OCI-LY3 (cell line): Measurements from ENCODE around the gene NCR3LG1.

ENCODE experiments used
- H2AFZ ChIP-seq: fragments of 200-600, 300-600 bp; shearing (Covaris generic); 2 replicates; pipeline ENCODE4 v1.6.0; 2014; ENCODE audit warnings: antibody characterized with exemption, low read depth, low read length
- H3K27ac ChIP-seq: fragments of 200-600, 300-600 bp; sonication (generic); 2 replicates; pipeline ENCODE4 v1.5.1; 2014; ENCODE audit warnings: mild to moderate bottlenecking, low read length, moderate library complexity, mixed read lengths
- H3K27me3 ChIP-seq: fragments of 200-600, 300-600 bp; sonication (generic); 2 replicates; pipeline ENCODE4 v1.6.1; 2014; ENCODE audit warnings: low read depth, low read length, mixed read lengths
- H3K36me3 ChIP-seq: fragments of 200-600, 300-600 bp; sonication (generic); replicated peaks from 2 replicates; pipeline ENCODE3; 2014; ENCODE audit warnings: low read depth, low read length, mixed read lengths
- H3K4me1 ChIP-seq: fragments of 300-600, 200-600 bp; sonication (generic); 2 replicates; pipeline ENCODE4 v1.6.1; 2014; ENCODE audit warnings: low read length, mixed read lengths
- H3K4me2 ChIP-seq: fragments of 200-600, 300-600 bp; sonication (generic); 2 replicates; pipeline ENCODE4 v1.6.1; 2014; ENCODE audit warnings: low read length, mixed read lengths
- H3K4me3 ChIP-seq: fragments of 300-600, 200-600 bp; sonication (generic); 2 replicates; pipeline ENCODE4 v1.5.1; 2014; ENCODE audit warnings: antibody characterized with exemption, mild to moderate bottlenecking, low read length, moderate library complexity
- H3K79me2 ChIP-seq: fragments of 300-600, 200-600 bp; shearing (Covaris generic); 2 replicates; pipeline ENCODE4 v1.6.1; 2014; ENCODE audit warnings: mild to moderate bottlenecking, low read length, mixed read lengths
- H3K9ac ChIP-seq: fragments of 300-600, 200-600 bp; shearing (Covaris generic); 2 replicates; pipeline ENCODE4 v1.6.0; 2014; ENCODE audit warnings: mild to moderate bottlenecking, low read length, moderate library complexity
- H3K9me3 ChIP-seq: fragments of 200-600, 300-600 bp; shearing (Covaris generic); 2 replicates; pipeline ENCODE4 v1.6.1; 2014; ENCODE audit warnings: low read length, mixed read lengths; ENCODE audit not compliant: insufficient read depth
- H4K20me1 ChIP-seq: fragments of 200-600, 300-600 bp; sonication (generic); 2 replicates; pipeline ENCODE4 v1.6.1; 2016; ENCODE audit warnings: low read length, mixed read lengths; ENCODE audit not compliant: insufficient read depth
- EZH2phosphoT487 ChIP-seq: fragments of 200-600 bp; shearing (Covaris generic); IDR thresholded peaks from 2 replicates; pipeline ENCODE4 v1.6.1; 2018; ENCODE audit warnings: antibody characterized with exemption, mixed run types, low read depth
- TF ChIP-seq, protein P1 (sequence below): fragments of 200-600, 300-600 bp; sonication (generic); IDR thresholded peaks from 2 replicates; pipeline ENCODE4 v1.5.1; 2014; ENCODE audit warnings: antibody characterized with exemption, low read length, low read depth

The NCR3LG1 gene

DNA sequence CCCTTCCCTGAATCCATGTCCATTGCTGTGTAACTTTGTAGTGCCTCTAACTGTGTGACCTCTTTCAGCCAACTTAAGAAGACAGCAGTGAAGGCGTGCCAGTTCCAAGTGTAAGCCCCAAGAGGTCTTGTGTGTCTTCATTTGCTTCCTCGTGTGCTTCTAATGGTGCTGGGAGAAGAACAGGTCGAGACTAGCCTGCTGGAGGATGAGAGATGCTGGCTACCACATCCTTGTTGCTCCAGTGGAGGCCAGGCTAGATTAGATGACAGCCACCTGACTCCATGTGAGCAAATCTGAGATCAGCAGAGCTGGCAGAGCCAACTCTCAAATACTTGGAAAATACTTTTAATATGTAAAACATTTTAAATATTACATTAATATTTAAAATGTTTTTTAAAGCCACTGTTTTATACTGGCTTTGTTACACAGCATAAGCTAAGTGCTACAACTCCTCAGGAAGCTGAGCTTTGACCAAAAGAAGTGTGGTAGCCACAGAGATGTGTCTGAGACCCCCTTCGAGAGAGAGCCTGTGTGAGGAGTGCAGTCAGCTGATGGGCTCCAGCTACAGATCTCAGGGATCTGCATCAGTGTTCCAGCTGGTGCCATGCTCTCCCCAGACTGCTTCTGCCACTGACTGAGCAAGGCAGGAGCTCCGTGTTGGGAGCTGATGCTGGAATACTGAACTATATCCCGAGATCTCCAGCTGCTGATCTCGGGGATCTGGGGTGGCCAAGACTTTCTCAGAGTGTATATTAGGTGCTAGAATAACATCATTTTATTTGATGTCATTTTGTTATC, 28.0 kb downstream of the NCR3LG1 start:
- Histone ChIP-seq H3K27me3 (peaks cover 46% of the 10 kb centered on the region), H3K36me3 (no peaks in the 10 kb centered on the region), H4K20me1 (peaks cover 10% of the 10 kb centered on the region), H3K9me3 (0 out of 2 replicates have a peak, but pooled peaks cover 2% of the 10 kb centered on the region), H3K27ac (no peak overlapping the region), H3K4me3 (no peak overlapping the region), H3K4me1 (no peaks in the 10 kb centered on the region), H3K9ac (no peak overlapping the region), H3K4me2 (no peak overlapping the region), H3K79me2 (no peaks in the 10 kb centered on the region), H2AFZ (no peak overlapping the region)
- TF ChIP-seq, protein P1, sequence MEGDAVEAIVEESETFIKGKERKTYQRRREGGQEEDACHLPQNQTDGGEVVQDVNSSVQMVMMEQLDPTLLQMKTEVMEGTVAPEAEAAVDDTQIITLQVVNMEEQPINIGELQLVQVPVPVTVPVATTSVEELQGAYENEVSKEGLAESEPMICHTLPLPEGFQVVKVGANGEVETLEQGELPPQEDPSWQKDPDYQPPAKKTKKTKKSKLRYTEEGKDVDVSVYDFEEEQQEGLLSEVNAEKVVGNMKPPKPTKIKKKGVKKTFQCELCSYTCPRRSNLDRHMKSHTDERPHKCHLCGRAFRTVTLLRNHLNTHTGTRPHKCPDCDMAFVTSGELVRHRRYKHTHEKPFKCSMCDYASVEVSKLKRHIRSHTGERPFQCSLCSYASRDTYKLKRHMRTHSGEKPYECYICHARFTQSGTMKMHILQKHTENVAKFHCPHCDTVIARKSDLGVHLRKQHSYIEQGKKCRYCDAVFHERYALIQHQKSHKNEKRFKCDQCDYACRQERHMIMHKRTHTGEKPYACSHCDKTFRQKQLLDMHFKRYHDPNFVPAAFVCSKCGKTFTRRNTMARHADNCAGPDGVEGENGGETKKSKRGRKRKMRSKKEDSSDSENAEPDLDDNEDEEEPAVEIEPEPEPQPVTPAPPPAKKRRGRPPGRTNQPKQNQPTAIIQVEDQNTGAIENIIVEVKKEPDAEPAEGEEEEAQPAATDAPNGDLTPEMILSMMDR: no peak
- no peak for TF ChIP-seq EZH2phosphoT487

DNA sequence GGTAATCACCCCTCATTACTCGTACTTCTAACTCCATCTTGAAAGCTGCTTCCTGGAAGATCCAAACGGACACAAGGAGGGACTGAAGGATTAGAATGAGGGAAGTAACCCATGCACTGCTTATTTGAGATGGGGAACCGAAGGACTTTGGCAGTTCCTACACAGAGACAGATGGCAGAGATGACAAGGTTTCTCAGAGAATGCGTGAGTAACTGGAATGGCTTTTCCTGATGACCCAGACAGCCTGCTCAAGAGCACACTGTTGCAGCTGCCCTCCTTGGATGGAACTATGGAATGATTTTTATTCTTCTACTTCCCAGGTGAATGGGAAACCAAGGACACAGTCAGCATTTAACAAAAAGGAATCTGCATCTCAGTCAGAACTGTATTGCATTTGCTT, 29.6 kb downstream of the NCR3LG1 start:
- peaks cover 11% of the 10 kb centered on the region for H4K20me1 ChIP-seq
- H3K27me3 ChIP-seq: peaks cover 47% of the 10 kb centered on the region
- H3K4me3 ChIP-seq: no peak overlapping the region
- no peak overlapping the region for H2AFZ ChIP-seq
- H3K9ac ChIP-seq: no peak overlapping the region
- H3K9me3 ChIP-seq: 0 out of 2 replicates have a peak, but pooled peaks cover 2% of the 10 kb centered on the region
- H3K79me2 ChIP-seq: no peaks in the 10 kb centered on the region
- TF ChIP-seq, protein P1: no peak
- no peak for TF ChIP-seq EZH2phosphoT487
- no peak overlapping the region for H3K4me2 ChIP-seq
- no peaks in the 10 kb centered on the region for H3K4me1 ChIP-seq
- no peak overlapping the region for H3K27ac ChIP-seq
- H3K36me3 ChIP-seq: no peaks in the 10 kb centered on the region

DNA sequence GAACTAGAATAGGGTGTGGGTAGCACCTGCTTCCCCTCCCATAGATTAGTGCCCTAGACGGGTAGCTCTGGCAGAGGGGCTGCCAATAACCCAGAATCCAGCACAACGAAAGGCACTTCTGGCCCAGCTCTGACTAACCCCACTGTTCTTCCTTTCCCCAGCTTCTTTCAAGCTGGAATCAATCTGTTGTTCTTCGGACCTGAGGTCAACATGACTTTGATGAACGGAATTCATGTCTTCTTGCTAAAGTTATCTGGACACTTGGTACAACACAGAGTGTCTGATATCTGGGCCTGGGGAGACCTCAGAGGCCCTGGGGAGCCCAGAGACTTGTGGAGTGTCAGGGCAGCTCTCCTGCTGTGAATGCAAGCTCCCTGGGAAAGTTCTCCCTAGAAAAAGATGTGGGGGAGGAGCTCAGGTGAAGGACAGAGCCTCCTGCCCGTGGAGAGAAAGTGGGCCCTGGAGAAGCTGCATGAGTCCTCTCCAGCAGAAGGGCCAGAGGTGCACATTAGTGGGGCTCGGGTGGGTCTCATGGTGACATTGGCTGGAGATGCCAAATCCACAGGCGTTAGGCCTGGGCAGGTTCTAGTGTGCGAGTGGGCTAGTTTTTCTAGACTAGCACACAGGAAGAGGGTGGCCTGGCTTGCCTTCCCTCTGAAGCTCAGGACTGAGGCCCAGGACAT, 30.6 kb downstream of the NCR3LG1 start:
- H2AFZ ChIP-seq: no peak overlapping the region
- H3K27me3 ChIP-seq: peaks cover 47% of the 10 kb centered on the region
- no peak overlapping the region for H3K4me2 ChIP-seq
- H3K9ac ChIP-seq: no peak overlapping the region
- no peaks in the 10 kb centered on the region for H3K36me3 ChIP-seq
- no peak overlapping the region for H3K27ac ChIP-seq
- H4K20me1 ChIP-seq: peaks cover 11% of the 10 kb centered on the region
- no peaks in the 10 kb centered on the region for H3K79me2 ChIP-seq
- no peak for TF ChIP-seq EZH2phosphoT487
- TF ChIP-seq, protein P1: no peak
- 0 out of 2 replicates have a peak, but pooled peaks cover 2% of the 10 kb centered on the region for H3K9me3 ChIP-seq
- no peaks in the 10 kb centered on the region for H3K4me1 ChIP-seq
- no peak overlapping the region for H3K4me3 ChIP-seq

DNA sequence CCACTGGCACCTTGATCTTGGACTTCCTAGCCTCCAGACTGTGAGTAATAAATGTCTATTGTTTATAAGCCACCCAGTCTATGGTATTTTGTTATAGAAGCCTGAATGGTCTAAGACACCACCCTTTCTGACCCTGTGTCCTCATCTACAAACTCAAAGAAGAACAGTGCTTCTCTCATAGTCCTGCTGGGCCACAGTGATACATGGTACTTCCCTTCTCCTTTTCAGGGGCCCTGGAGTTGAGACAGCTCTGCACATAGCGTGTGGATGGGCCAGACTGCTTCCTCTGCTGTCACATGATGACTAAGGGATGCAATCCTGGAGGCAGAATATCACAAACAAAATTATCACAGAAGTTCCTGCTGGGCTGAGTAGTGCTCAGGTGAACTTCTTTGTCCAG, 31.9 kb downstream of the NCR3LG1 start:
- Histone ChIP-seq H3K36me3 (no peaks in the 10 kb centered on the region), H3K27me3 (peaks cover 37% of the 10 kb centered on the region), H2AFZ (no peak overlapping the region), H3K4me2 (no peak overlapping the region), H3K79me2 (no peaks in the 10 kb centered on the region), H4K20me1 (peaks cover 11% of the 10 kb centered on the region), H3K4me3 (no peak overlapping the region), H3K9ac (no peak overlapping the region), H3K27ac (no peak overlapping the region), H3K9me3 (0 out of 2 replicates have a peak, but pooled peaks cover 2% of the 10 kb centered on the region), H3K4me1 (no peaks in the 10 kb centered on the region)
- no peak for TF ChIP-seq EZH2phosphoT487
- TF ChIP-seq, protein P1: no peak
